HG03103 (cell line): ENCODE measurements around the gene CCDC188.

Source experiments
- ATAC-seq: cut with Tn5 transposase; IDR thresholded peaks from one replicate; pipeline ENCODE4 v1.9.1; 2021; ENCODE audit warnings: low read depth; ENCODE audit not compliant: unreplicated experiment

The CCDC188 gene

DNA sequence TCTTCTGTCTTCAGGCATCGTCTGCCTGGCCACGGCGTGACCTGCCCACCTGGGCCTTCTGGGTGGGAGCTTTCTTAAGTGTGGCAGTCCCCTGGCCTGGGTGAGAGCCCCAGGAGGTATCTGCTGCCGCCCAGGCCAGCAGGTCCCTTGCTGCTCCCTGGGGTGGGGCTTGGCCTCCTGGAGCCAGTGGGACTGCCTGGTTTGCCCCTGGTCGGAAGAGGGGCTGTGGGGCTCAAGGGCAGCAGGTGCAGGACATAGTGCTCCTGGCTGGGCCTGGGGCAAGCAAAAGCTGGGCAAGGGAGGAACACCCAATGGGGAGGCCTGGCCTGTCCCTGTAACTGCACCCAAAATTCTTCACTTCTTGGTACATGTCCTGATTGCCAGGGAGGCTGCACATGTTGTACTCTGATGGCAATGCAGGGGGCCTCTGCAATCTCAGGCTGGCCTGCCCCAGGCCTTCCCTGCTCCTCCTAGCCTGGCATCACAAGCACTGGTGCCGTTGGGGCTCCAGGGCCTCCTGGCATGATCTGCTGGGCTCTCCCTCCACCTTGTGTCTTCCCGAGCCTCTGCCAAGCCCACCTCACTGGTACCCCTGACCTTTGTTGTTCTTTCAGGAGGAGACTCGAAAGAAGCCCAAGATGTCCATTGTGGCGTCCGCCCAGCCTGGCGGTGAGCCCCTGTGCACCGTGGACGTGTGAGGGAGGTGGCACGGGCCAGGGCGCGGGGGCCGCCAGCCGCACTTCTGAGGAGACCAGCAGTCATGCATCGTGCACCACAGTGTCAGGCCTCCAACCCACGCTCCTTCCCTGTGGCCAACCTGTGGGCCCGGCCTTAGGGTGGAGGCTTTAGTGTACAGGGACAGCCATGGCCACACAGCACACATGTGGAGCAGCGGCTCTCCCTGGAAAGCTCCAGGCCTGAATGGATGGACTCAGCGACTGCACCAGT is 41.2 kb downstream of the CCDC188 start:
- ATAC-seq = no peak

DNA sequence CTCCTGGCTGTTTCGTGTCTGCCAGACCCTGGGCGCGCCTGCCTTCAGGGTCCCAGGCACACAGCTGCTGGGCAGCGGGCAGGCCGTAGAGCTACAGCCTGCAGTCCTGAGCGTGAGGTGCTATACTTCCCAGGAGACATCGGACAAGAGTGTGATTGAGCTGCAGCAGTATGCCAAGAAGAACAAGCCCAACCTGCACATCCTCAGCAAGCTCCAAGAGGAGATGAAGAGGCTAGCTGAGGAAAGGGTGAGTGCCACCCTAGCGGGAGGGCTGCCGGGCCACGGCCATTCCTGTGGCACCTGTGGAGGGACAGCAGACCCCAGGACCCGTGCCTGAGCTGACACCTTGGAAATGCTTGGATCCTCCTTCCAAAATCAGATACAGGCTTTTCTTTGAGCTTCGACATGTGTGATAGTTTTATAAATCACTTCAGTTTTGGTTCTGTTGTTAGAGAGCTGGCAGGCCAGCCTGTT is 42.1 kb downstream of the CCDC188 start:
- no peak for ATAC-seq

DNA sequence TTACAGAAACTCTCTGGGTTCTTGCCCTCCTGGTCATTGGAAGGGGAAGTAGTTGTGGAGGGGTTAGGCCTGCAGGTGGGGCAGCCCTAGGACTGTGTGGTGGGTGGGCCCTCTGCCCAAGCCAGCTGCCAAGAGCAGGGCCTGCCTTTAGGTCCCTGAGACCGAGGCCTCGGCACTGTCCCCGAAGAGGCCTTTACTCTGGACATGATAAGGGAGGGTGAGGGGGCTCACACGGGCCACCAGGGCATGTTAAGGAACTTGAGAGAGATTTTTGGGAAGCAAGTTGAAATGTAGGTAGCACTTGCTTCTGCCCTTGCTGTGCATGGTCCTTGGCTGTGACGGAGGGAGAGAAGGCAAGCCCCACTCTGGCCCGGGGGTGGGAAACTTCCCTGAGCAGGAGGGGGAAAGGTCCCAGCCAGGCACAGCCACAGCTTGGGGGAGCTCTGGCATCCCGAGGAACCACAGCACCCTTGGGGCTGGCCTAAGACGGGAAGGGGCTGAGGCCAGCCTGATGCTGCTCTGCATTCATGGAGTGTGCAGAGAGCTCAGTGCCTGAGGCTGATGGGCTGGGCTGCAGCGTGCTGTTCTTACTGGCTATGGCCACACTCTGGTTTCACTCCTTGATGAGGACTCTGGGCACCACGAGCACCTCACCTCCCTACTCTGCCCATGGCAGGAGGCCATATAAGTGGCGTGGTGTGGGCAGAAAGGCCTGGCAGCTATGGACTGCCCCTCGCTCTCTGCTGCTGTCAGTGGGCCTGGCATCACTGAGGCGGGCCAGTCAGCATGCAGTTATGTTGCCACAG is 42.7 kb downstream of the CCDC188 start:
- ATAC-seq = no peak

DNA sequence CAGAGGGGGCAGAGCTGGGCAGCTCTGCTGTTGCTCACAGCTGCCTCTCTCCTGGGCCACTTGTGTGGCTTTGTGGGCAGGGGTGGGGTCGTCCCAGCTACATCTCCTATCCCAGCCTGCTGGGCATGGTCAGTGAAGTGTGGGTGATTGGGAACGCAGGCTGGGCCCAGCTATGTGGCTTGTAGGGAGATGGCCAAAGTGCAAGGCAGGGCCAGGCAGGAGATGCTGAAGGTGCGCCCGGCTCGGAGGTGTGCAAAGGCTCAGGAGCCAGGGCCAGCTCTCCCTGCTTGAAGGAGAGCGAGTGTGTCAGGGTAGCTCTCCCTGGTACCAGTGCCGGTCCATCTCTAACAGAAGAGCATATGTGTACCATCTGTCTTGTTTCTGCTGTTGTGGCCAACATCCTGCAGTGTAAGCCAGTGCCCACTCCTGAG is 43.4 kb downstream of the CCDC188 start:
- no peak for ATAC-seq

DNA sequence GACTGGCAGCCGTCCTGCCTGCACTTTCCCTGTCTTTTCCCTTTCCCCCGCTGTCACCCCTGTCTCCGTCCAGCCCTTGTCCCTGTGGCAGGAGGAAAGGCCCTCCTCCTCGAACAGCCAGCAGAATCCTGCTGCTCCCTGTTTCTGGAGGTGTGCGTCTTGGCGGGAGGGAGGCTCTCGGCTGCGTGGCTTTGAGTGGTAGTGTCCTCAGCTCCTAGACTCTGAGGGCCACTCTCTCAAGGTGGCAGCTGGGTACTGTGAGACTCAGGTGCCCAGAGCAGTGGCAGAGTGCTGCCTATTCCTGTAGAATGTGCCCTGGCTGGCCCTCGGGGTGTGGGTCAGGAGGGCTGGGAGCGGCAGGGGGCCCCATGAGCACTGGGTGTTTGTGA is 44.0 kb downstream of the CCDC188 start:
- ATAC-seq = no peak

DNA sequence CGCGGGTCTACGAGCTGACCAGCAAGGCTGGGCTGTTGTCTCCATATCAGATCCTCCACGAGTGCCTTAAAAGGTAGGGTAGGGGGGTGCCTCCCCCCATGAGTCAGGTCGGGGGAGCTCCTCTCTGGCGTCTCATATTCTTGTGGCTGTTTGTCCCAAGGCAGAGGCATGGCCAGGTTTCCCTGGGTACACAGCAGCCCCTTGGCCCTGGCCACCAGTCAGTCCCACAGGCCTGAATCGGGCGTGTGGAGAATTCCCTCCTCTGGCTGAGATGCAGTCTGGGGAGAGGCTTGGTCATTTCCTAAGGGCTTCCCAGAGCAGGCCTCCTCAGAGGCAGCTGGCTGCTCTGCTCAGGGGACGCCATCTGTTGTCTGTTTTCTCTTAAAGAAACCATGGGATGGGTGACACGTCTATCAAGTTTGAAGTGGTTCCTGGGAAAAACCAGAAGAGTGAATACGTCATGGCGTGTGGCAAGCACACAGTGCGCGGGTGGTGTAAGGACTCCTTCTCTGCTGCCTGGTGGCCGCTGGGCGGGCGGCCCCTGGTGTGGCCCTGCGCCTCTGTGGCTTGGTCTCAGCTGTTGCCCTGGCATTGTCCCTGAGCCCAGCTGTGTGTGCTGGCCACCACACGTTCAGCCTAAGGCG is 44.5 kb downstream of the CCDC188 start:
- ATAC-seq = no peak

DNA sequence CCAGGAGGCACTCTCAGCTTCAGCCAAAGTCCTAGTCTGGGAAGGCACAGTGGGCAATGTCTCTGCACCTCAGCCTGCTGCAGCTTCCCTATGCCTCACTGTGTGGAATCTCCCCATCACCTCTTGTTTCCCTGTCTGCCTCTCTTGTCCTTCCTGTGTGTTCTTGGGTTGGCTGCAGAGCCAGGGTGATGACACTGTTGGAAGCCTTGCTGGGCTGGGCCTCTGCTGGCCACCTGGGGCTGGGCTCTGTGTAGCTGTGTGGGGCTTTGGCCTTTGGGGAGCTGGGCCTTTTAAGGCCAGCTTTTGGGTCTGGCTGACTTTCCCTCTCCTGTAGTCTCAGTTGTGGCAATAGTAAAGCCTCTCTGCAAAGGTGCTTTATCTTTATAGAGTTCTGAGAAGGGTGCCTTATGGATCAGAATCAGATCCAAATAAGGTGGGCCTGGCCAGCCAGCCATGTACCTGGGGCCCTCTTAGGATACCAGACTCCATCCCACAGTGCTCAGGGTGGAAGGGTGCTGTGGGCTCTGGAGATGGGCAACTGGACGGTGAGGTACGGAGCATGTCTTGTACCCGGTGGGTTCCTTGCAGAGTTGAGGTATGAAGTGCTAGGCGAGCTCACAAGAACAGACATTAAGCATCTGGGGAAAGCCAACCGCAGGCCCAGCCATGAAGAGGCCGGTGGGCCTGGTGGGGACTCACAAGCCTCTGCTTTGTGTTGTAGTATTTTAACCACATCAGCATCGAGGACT is 45.2 kb downstream of the CCDC188 start:
- ATAC-seq = no peak

DNA sequence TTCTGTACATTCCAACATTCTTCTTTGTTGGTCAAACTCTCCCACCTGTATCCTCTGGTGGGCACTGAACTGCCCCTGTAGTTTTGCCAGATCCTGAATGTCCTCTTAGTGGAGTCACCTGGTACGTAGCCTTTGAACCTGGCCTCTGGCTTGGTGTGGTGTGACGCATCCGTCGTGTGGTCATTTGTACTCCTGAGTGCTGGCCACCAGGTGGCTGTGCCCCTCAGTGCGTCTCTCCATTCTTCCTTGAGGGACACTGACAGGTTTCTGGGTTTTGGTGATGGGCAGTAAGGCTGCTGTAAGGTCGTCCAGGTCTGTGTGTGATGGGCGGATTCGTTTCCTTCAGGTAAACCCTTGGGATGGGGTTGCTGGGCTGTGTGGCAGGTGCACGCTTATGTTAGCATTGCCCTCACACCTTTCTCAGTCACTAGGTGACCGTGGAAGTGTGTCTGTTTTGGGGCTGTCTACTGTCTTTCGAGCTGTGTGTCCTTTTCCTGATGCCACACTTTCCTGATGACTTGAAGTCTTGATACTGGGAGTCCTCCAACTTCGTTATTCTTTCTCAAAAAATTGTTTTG is 48.6 kb downstream of the CCDC188 start:
- no peak for ATAC-seq

DNA sequence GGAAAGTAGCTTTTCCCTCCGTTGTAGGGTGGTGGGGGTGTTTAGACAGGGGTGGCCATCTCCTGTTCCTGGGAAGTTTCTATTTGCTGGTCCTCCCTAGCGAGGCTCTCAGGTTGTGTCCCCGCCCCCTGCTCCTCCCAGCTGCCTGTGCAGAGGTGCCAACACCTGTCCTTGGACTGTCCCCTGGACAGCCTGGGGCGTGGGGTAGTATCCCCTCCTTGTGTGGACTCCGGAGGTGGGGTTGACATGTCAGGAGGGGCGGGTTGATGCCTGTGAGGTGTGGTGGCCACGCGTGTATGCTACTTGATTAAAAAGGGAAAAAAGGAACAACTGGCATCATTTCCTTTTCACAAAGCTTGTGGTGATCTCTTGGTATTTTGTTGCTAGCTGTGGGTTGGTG is 49.2 kb downstream of the CCDC188 start:
- no peak for ATAC-seq

DNA sequence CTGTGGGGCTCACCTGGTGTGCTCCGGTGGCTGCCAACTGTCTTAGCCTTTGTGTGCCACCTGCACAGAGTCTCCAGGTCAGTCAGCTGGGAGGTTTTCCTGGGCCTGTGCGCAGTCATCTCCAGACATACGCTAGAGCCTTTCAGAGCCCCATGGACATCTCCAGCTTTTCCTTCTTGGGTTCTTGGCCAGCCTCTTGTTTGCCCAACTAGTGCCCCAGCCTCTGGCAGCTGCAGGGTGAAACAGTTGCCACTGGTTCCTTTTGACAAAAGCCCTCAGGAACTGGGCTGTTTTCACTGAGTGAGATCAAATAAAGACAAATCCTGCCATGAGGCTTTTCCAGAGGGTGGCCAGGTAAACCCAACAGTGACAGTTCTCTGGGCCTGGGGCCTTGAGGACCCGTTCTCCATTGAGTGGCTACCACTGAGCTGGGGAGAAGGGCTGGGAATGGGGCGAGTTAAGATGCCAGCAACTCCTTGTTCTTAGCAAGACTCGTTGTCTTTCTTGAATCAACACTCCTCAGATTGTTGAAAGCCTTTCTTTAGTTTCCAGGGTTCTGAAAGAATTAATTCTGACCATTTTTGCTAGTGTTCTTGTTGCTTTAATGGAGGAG is 51.6 kb downstream of the CCDC188 start:
- ATAC-seq = no peak
